ENCODE results near the gene ILKAP. TPM values are rescaled to one million over a fixed set of nuclear protein-coding genes. Genes with fewer than 3 reads are reported as not detected.

The ILKAP gene, protein sequence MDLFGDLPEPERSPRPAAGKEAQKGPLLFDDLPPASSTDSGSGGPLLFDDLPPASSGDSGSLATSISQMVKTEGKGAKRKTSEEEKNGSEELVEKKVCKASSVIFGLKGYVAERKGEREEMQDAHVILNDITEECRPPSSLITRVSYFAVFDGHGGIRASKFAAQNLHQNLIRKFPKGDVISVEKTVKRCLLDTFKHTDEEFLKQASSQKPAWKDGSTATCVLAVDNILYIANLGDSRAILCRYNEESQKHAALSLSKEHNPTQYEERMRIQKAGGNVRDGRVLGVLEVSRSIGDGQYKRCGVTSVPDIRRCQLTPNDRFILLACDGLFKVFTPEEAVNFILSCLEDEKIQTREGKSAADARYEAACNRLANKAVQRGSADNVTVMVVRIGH
- total RNA-seq (2014; rRNA removed; shearing (Covaris generic)) = 24.2 and 25.3 TPM in 2 replicates
- polyA plus RNA-seq (2014; cell fraction: nucleus; rRNA removed) = 35.0 and 42.3 TPM in 2 replicates

DNA sequence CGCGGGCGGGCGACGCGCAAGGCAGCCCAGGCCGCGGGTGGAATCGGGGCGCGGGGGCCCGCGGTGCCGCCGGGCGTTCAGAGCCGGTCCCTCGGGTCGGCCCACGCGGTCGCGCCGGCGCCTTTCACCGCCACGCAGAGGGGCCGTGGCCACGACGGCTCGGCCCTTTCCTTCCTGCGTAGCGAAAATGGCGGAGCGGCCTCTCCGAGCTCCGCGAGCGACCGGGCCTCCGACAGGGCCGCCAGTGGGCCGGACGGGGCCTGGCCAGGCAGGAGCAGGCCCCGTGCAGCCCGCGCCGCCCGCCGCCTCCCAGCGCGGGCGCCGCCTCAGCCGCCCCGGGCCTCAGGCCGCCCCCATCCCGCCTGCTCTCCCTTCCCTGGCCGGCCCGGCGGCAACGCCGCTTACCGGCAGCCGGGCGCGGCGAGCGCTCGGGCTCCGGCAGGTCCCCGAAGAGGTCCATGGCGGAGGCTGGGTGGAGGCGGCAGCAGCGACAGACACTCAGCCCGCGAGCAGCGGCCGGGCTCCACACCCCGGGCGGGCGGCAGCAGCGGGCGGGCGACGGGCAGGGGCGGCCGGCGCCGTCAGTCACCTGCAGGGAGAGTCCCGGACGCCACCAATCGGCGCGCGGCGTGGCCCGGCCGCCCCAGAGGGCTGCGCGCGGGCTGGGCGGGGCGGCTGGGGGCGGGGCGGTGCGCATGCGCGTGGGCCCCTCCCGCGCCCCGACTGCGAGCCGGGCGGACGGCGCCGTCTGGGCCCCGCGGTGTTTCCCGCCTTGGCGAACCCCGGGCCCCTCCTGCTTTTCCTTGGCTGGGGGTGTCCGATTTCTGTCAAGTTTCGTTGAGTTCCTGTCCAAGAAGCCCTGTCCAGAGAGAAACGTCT, at the start of gene ILKAP:
ILKAP (minus strand) TSS at position 602 of the 879 bp plus-strand sequence; CDS start at position 460, 142 bp downstream.
- DNase-seq (ENCODE audit: extremely low read depth, low read depth) = peak; percentile 82

DNA sequence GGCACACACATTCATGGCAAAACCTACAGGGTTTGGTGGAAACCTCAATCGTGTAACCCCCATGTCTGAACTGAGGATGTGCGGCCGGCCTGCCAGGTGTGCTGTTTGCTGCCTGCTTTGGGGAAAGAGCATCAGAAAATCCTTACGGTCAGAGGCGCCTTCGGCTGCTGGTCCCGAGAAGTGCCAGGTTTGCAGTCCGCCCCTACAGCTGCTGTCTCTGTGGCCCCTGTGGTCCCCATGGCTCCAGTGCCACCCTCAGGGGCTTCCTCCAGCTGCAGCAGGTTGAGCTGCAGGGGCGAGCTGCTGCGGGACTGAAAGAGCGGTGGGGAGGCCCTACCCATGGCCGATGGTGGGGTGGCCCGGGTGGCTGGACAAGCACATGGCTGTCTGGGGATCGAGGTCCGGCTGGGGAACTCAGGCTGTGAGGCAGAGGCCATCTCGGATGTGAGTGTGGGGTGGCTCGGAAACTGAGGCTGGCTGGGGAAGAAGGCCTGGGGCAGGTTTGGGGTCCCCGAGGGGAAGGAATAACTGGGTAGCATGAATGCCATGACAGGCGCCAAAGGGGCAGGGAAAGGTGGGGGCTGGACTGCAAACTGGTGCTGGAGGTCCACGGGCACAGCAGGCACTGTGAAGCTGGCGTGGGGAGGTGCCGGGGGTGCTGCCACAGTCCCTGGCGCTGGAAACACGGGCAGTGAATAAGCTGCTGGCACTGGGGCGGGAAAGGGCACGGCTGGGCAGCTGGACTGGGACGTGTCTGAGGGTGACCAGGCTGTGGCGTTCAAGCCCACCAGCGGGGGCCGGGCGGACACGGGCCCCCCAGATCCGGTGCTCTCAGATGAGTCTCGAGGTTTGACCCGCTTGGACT, 49.5 kb upstream of the ILKAP start:
- DNase-seq (ENCODE audit: extremely low read depth, low read depth) = no peak

DNA sequence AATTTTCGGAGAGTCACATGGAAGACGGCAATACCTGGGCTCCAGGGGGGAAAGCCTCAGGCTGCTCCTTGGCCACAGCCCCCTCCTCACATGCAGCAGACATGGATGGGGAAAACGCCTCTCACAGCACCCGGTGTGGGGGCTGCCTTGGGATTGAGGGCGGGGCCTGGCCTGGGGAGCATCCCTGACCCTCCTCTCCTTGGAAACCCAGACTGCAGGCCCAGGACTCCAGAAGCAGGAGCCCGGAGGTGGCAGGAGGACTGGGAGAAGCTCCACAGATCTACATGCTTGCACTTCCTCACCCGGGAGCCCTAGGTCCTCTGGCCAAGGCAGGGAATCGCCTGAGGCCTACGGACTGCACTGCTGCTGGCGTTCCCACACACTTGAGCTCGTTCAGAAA, 48.5 kb upstream of the ILKAP start:
- DNase-seq (ENCODE audit: extremely low read depth, low read depth) = no peak

GRCh38 chr2:238251331-238251730, 47.8 kb upstream of the ILKAP start:
- DNase-seq (ENCODE audit: extremely low read depth, low read depth) = no peak

DNA sequence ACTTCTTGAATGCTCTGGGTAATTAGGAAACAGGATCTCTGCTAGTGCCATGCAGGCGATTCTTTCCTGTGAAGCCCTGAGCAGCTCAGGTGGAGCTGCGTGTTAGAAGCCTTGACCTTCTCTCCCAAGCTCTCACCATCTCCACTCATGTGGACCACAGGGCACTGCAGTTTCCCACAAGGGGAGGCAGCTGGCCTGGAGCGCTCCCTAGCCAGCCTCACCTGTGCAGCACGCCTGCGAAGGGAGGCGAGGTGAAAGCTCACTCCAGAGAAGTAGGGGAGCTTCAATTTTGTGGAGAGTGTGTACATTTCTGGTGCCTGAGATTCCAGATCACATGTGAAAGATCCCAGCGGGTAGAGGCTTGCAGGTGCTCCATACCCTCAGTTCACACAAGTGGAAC, 47.4 kb upstream of the ILKAP start:
- DNase-seq (ENCODE audit: extremely low read depth, low read depth) = no peak

DNA sequence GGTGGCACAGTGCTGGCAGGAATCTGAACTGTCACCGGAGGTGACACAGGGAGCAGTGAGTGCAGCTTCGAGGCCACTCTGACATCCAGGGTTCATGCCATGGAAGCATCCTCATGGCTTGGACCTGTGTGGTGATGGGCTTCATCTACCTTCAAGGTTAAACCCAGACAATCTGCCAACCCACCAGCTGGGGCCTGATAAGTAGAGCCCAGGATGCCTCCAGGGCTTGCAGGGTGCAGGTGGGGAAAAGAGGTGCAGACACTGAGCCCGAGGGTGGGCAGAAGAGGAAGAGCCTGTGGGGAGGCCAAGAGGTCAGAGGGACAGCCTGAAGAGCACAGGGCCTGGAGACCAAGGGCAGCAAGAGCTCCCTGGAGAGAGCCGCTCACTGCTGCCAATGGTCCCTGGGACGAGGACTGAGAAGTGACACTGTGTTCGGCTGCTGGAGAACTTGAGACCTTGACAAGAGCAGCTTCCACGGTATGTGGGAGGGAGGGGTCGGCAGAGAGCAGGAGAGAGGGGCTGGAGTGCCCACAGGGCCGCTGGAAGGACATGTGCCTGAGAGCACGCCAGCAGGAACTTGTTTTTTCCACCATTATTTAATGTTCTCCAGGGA, 44.5 kb upstream of the ILKAP start:
- DNase-seq (ENCODE audit: extremely low read depth, low read depth) = no peak

DNA sequence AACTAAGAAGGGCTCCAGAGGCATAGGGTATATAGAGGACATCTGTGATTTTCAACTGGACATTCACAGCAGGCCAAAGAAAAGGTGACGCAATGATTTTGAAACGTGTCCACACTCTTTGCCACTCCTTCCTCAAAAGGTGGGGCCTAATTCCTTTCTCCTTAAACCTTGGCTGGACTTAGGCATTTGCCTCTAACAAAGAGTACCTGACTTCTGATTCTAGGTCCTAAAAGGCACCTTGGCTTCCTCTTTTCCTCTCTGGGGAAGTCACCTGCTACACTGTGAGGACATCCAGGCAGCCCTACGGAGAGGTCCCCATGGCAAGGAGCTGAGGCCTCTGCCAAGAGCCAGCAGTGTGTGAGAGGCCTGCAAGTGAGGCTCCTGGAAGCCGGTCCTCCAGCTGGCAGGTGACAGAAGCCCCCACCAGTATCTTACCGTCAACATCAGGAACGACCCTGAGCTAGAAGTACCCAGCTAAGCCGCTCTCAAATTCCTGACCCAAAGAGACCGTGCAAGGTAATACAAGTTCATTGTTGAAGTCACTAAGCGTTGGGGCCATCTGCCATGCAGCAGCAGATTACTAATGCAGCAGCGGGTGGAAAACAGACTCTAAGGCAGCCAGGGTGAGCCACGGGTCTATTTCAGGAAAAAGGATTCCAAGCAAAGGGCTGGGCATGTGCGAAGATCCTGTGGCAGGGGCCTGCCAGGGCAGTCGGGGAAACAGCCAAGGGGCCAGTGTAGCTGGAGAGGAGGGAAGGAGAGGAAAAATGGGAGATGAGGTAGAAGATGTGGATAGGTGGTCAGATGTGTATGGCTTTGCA, 43.7 kb upstream of the ILKAP start:
- DNase-seq (ENCODE audit: extremely low read depth, low read depth) = no peak

DNA sequence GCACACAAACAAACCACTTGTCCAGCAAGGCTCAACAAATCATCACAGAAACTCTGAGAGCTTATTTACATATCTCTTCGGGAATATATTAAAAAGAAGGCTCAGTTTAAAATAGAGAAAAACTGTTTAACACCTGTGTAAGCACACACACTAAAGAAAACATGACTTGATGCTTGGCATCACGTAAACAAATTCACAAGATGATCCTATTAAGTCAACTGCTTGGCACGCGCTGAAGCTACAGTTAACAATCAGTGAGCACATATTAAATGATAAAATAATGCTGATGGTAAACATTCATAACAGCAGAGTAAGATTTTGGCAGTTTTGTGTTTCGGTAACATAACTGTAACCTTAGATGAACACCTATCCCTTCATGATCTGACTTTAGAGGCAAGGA, 40.7 kb upstream of the ILKAP start:
- DNase-seq (ENCODE audit: extremely low read depth, low read depth) = no peak

DNA sequence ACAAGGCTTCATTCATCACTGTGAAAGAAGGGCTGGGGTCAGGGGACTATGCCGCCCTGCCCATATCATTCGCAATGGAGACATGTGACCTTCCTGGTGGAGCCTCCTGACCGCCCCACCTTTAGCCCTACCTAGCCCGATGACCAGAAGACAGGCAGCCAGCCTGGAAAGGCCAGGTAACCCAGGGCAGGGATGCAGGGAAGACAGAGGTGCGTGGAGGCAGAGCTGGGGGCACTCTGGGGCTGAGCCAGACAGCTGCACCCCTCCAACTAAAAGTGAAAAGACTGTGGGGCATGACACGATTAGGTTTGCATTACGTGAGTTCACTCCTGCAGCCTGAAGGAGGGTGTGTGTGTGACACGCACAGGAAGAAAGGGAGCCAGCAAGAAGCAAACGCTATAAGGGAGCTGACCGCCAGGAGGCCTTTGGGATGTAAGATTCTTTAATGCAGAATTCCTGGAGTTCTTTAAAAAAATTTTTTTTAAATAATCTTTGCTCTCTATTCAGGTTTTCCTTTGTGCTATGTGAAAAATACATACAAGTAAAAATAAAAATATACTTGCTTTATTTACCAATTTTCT, 40.1 kb upstream of the ILKAP start:
- DNase-seq (ENCODE audit: extremely low read depth, low read depth) = no peak

- DNase-seq (ENCODE audit: extremely low read depth, low read depth) = no peak
Measured at GRCh38 chr2:238242731-238243495, 39.4 kb upstream of the ILKAP start.

DNA sequence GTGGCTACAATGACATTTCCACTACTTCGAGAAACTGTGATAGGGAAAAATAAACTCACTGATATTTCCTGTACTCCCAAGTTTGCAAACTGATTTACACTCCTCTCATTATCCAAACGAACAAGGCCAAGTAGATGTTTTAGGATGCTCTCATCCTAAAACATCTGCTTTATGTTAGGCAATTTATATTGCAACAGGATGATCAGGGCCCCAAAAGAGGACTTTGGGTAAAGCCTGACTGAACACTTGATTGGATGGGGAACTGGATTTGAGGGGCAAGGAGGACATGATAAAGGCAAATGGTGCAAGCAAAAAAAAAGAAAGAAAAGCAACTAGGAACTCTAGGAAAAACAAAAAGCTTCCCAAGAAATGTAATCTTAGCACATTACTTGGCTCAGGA, 38.5 kb upstream of the ILKAP start:
- DNase-seq (ENCODE audit: extremely low read depth, low read depth) = no peak

DNA sequence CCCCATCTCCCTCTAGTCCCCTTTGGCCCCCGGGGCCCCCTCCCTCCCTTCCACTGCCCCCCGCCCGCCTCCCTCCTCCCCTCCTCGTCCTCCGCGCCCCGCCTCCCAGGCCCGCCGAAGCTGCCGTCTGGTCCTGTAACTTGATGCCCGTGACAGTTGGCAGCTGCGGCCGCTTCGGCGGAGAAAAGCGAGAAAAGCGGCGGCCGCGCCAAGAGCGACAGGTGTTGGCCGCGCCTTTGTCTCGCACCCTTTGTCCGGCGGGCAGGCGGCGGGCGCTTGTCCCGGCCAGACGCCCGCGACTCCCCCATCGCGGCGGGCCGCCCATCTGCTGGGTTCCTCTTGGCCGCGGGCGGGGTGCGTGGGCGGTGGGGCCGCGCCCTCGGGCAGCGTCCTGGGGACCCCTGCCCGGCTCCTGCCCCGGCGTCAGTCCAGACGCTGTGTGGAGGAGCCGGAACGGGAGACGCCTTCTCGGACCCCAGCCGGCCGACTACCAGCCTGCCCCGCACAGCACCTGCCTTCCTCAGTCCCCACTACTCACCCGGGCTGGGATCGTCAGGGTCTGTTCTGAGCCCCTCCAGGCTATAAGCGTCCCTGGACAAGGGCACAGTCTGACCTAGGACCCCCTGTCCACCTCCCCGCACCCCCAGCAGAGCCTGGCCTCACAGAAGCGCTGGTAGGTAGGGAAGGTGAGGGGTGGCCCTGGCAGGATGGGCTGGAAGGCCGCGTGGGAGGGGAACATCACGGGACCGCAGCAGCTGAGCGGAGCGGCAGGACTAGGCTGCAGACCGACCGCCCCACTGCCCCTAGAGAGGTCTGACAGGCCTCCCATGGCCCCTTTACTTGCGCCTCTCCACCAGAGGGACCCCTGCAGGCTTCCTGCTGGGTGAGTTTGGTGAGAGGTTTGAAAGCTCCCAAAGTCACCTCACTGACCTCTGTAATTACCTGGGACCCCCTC, 37.5 kb upstream of the ILKAP start:
- DNase-seq (ENCODE audit: extremely low read depth, low read depth) = peak; percentile 33

- peak; percentile 89 for DNase-seq (ENCODE audit: extremely low read depth, low read depth)
Measured at GRCh38 chr2:238239863-238240756, 36.6 kb upstream of the ILKAP start, which contains the start of gene HES6. HES6 (minus strand) TSS chr2:238240038; CDS start chr2:238239905, 133 bp downstream.

DNA sequence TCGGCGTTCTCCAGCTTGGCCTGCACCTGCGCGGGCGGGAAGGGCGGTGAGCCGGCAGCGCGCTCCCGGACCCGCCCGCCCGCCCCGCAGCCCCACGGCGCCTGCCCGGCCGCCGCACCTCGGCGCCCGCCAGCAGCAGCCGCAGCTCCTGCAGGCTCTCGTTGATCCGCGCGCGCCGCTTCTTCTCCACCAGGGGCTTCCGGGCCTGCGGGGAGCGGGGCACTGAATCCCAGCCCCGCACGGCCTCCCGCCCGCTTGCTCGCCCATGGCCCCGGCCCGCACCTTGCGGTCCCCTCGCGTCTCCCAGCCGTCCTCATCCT, 36.0 kb upstream of the ILKAP start:
- no peak for DNase-seq (ENCODE audit: extremely low read depth, low read depth)

DNA sequence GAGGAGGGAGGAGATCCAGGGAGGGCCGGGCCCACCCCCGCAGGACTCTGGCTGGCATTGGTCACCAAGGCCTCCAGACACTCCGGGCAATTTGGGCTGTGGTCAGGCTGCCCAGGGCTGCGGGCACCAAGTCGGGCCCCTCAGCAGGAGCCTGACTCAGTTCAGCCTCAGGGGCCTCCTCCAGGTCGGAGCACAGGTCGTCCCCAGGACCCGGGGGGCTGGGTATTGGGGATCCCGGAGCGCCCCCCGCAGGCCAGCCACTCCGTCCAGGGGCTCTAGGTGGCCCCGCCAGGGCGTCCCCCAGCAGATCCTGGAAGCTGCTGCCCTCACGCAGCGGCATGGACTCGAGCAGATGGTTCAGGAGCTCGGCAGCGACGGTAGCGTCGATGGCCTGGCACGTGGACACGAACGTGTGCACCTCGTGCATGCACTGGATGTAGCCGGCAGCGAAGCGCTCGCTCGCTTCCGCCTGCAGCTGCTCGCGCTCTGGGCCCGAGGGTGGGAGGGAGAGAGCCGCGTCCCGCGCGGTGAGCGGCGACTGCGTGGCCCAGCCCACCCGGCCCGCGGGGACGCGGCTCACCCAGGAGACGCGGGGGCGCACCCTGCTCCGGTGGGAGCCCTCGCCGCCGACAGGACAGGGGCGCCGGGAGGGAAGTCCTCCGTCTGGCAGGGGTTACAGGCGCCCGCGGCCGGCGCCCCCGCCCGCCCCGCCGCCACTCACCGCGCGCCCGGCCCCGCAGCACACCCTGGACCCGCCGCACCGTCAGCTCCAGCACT, 35.5 kb upstream of the ILKAP start:
- no peak for DNase-seq (ENCODE audit: extremely low read depth, low read depth)
